ENCODE measurements around the gene SMARCB1.

SMARCB1 gene

GRCh38 chr22:23878219-23878618 lies 91.5 kb downstream of the SMARCB1 start:
- DNase-seq (ENCODE audit: low read depth in 1 of 2, low spot score in 1 of 2): no peak

DNA sequence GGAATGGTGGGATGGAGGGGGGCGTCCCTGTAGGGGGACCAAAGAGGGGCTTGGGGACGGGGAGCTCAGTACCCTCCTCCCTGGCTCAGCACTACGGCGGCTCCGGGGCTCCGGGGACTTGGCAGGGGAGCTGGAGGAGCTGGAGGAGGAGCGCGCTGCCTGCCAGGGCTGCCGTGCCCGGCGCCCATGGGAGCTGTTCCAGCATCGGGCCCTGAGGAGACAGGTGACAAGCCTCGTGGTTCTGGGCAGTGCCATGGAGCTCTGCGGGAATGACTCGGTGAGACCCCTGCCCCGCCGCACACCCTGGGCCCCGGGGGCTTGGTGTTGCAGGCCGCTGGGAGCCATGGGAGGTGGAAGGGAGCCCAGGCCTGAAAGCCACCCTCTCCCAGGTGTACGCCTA lies 95.6 kb downstream of the SMARCB1 start:
- no peak for DNase-seq (ENCODE audit: low read depth in 1 of 2, low spot score in 1 of 2)

- no peak for DNase-seq (ENCODE audit: low read depth in 1 of 2, low spot score in 1 of 2)
These were observed 96.9 kb downstream of the SMARCB1 start for GRCh38 chr22:23883658-23884057.

GRCh38 chr22:23884140-23884539 lies 97.4 kb downstream of the SMARCB1 start:
- DNase-seq (ENCODE audit: low read depth in 1 of 2, low spot score in 1 of 2): no peak
